Muscle layer of colon (tissue), 2 donors: ENCODE data around the gene AMIGO3.

Experiments
- H3K27ac ChIP-seq: one replicate; pipeline ENCODE4 v1.7.0; 2013; ENCODE audit warnings: low read depth, mild to moderate bottlenecking, low read length, moderate library complexity
- H3K27me3 ChIP-seq, 2 donors: one replicate each; pipeline ENCODE4 v1.7.0; 2013; ENCODE audit warnings: low read length in 2 of 2, mild to moderate bottlenecking in 2 of 2; ENCODE audit not compliant: insufficient read depth in 2 of 2, control insufficient read depth in 1 of 2
- H3K36me3 ChIP-seq: one replicate; pipeline ENCODE4 v1.7.0; 2013; ENCODE audit warnings: mild to moderate bottlenecking, low read length; ENCODE audit not compliant: insufficient read depth
- H3K4me1 ChIP-seq: one replicate; pipeline ENCODE4 v1.7.0; 2013; ENCODE audit warnings: mild to moderate bottlenecking, low read length; ENCODE audit not compliant: insufficient read depth
- H3K4me3 ChIP-seq, 2 donors: one replicate each; pipeline ENCODE4 v1.7.0; 2013; ENCODE audit warnings: low read length in 2 of 2, low read depth in 1 of 2, mild to moderate bottlenecking in 1 of 2, moderate library complexity in 1 of 2
- H3K9ac ChIP-seq: one replicate; pipeline ENCODE4 v1.7.0; 2013; ENCODE audit warnings: low read length
- H3K9me3 ChIP-seq: one replicate; pipeline ENCODE4 v1.7.0; 2013; ENCODE audit warnings: mild to moderate bottlenecking, low read length
- donor health status: abdominal sarcoma.
- donor health status: Adenocarcinoma of cecum.

AMIGO3 gene

DNA sequence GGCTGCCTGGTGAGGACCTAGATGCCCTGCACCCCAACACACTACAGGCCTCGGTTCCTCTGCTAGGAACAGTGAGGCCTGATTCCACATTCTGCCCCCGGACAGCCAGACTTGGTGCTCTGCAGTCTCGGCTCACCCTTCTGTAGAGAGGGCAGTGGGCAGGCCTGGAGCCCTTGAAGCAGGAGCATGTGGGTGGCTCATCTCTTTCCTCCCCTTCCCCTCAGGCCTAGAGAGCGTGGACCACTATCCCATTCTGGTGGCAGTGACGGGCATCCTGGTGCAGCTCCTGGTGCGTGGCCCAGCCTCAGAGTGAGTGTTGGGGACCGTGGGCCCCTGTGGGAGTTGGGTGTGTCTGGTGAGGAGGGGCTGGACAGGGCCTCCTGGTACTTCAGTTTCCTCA is 3.3 kb downstream of the AMIGO3 start:
- peaks cover 9% of the 10 kb centered on the region for H3K4me1 ChIP-seq
- no peak overlapping the region for H3K9ac ChIP-seq
- H3K4me3 ChIP-seq: no peak overlapping the region
- no peaks in the 10 kb centered on the region for H3K27me3 ChIP-seq
- H3K9me3 ChIP-seq: no peaks in the 10 kb centered on the region
- H3K27ac ChIP-seq: no peak overlapping the region
- peaks cover 15% of the 10 kb centered on the region for H3K36me3 ChIP-seq

DNA sequence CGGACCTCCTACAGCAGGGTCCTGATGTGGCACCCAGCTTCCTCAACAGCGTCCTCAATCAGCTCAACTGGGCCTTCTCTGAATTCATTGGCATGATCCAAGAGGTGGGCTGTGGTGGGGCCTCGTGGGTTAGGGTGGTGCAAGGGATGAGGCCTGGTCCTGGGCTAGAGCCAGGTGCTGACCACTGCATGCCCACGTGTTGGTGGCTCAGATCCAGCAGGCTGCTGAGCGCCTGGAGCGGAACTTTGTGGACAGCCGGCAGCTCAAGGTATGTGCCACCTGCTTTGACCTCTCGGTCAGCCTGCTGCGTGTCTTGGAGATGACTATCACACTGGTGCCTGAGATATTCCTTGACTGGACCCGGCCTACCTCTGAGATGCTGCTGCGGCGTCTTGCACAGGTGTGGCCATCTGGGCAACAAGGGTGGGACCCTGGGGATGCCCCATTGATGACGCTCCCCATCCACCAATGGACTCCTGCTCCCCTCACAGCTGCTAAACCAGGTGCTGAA is 3.8 kb downstream of the AMIGO3 start:
- Histone ChIP-seq H3K27ac (no peak overlapping the region), H3K4me3 (no peak overlapping the region), H3K9ac (no peak overlapping the region), H3K27me3 (no peaks in the 10 kb centered on the region), H3K36me3 (peaks cover 11% of the 10 kb centered on the region), H3K4me1 (peaks cover 9% of the 10 kb centered on the region), H3K9me3 (no peaks in the 10 kb centered on the region)

DNA sequence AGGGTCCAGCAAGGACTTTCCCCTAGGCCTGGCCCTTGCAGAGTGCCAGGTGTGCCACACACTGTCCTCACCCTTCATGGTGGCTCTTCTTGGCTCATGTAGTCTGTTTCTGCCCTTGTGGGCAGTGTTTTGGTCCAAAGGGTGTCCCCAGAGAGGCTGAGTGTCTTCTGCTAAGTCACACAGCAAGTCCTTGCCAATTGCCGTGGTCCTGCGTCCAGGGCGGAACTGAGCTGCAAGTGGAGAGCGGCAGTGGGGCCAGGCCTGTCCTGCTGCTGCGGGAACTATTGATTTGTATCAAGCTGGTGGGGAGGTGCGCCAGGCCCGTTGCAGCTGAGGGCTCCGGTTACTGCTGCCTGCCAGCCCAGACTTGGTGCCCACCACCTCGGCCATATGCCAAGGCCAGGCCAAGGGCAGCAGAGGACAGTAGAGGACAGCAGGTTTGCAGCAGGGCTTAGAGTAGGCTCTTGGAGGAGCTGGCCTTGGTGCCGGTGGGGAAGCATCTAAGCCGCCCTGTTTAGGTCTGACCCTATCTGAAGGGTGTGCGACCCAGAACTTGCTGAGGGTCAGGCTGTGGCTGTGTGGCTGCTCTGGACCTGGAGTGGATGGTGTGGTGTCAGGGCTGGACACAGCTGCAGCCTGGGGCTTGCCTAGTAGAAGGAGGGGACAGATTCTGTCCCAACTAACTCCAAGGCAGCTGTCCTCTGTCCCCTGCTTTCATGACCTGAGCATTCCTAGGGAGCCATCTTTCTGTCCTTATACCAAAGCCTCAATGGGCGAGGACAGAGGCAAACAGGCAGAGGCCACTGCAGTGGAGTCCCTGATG is 4.5 kb downstream of the AMIGO3 start:
- Histone ChIP-seq H3K9me3 (no peaks in the 10 kb centered on the region), H3K4me3 (no peak overlapping the region), H3K27ac (no peak overlapping the region), H3K9ac (no peak overlapping the region), H3K4me1 (peaks cover 9% of the 10 kb centered on the region), H3K36me3 (peaks cover 11% of the 10 kb centered on the region), H3K27me3 (no peaks in the 10 kb centered on the region)

DNA sequence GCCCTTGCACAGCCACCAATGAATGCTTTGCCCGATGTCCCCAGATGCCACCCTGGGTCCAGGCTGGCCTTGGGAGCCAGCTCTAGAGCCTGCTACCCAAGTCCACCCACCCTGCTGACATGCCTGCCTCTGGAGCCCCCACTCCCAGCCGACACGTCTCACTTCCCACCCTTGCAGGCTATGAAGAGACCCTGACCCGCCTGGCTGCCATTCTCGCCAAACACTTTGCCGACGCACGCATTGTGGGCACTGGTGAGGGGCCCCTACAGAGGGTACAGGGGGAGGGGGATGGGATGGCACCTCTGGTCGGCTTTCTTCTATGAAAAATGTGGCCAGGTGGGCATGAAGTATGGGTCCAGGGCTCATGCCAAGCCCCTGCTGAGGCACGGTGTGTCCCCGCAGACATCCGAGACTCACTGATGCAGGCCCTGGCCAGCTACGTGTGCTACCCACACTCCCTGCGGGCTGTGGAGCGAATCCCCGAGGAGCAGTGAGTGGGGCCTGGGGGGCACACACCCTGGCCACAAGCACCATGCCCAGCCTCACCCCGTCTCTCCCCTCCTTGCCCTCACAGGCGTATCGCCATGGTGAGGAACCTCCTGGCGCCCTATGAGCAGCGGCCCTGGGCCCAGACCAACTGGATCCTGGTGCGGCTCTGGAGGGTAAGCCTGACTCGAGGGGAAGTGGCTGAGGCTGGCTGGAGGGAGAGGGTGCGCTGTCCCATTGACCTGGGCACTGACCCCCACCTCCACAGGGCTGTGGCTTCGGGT is 6.0 kb downstream of the AMIGO3 start:
- H3K4me1 ChIP-seq: peaks cover 3% of the 10 kb centered on the region
- no peak overlapping the region for H3K4me3 ChIP-seq
- no peaks in the 10 kb centered on the region for H3K9me3 ChIP-seq
- H3K9ac ChIP-seq: no peak overlapping the region
- no peak overlapping the region for H3K27ac ChIP-seq
- no peaks in the 10 kb centered on the region for H3K27me3 ChIP-seq
- peaks cover 11% of the 10 kb centered on the region for H3K36me3 ChIP-seq

DNA sequence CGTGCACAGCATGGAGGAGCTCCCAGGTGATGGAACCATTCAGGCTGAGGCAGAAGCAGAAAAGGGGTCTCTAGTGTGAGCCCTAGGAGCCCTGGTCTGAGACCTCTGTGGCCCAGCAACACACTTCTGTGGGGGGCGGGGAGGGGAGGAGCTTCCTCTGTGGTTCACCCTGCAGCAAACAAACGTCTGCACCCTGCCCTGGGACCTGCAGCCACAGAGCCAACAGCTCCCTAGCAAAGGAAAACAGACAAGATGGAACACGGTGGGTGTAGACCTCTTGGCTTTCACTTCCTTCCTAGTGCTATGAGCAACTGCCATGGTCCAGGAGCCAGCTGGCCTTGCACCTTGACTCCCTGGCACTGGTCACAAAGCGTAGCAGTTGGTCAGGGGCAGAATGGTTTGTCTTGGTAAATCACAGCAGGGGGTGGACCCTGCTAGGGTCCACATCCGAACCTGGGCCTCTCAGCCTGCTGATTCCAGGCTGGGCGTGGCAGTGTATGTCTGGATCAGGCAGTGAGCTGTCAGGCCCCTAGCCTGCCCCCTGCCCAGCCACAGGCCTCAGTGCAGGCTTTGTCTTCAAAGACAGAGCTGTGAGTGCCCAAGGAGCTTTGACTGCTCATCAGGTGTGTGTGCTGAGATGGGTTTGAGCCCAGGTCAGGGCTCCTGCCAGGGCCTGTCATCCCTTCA is 6.7 kb downstream of the AMIGO3 start:
- H3K36me3 ChIP-seq: peaks cover 16% of the 10 kb centered on the region
- no peaks in the 10 kb centered on the region for H3K4me1 ChIP-seq
- no peak overlapping the region for H3K9ac ChIP-seq
- no peak overlapping the region for H3K4me3 ChIP-seq
- no peak overlapping the region for H3K27ac ChIP-seq
- no peaks in the 10 kb centered on the region for H3K27me3 ChIP-seq
- H3K9me3 ChIP-seq: no peaks in the 10 kb centered on the region

DNA sequence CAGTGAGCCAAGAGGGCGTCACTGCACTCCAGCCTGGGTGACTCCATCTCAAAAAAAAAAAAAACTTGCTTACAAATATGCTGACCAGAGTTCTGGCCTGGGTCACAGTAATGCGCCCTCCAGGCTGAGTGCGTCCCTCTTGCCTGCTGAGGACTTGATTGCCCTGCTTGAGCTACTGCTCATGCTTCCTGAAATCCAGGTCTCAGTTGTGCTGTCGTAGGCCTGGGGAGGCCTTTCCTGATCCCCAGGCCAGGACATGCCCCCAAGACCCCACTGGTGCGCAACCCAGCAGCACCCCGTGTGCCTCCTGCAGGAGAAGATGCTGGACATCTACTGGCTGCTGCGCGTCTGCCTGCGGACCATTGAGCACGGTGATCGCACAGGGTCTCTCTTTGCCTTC is 7.3 kb downstream of the AMIGO3 start:
- Histone ChIP-seq H3K4me1 (no peaks in the 10 kb centered on the region), H3K27ac (no peak overlapping the region), H3K9ac (no peak overlapping the region), H3K9me3 (no peaks in the 10 kb centered on the region), H3K4me3 (no peak overlapping the region), H3K27me3 (no peaks in the 10 kb centered on the region), H3K36me3 (peaks cover 16% of the 10 kb centered on the region)

DNA sequence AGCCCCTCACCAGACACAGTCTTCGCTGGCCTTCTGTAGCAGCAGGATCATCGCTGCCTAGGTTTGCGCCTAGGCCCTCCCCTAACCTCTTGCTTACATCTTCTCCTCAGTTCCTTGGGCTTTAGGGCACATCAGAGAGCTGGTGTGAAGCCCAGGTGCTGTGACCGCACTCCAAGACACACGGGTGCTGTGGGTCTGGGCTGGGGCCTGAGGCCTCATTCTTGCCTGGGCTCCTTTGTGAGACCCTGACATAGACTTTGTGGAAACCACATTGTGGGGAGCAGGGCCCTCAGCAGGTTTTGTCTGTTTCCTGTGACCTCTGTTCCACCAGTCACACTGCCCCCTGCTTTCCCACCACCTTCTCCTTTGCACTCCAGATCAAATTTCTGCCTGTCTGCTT is 8.0 kb downstream of the AMIGO3 start:
- H3K9ac ChIP-seq: no peak overlapping the region
- peaks cover 15% of the 10 kb centered on the region for H3K36me3 ChIP-seq
- no peaks in the 10 kb centered on the region for H3K27me3 ChIP-seq
- no peak overlapping the region for H3K4me3 ChIP-seq
- H3K9me3 ChIP-seq: no peaks in the 10 kb centered on the region
- no peak overlapping the region for H3K27ac ChIP-seq
- H3K4me1 ChIP-seq: no peaks in the 10 kb centered on the region

DNA sequence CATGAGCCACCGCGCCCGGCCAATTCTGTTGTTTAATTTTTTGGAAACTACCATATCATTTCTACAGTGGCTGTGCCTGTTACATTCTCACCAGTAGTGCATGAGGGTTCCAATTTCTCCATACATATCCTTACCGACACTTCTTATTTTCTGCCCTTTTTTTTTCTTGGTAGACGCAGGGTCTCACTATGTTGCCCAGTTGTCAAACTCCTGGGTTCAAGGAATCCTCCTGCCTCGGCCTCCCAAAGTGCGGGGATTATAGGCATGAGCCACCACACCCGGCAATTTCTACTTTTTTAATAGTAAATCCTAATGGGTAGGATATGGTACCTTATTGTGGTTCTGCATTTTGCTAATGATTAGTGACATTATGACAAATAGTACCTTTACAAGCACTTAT is 9.6 kb downstream of the AMIGO3 start:
- Histone ChIP-seq H3K9ac (no peak overlapping the region), H3K9me3 (no peaks in the 10 kb centered on the region), H3K4me3 (no peak overlapping the region), H3K36me3 (peaks cover 5% of the 10 kb centered on the region), H3K4me1 (no peaks in the 10 kb centered on the region), H3K27me3 (no peaks in the 10 kb centered on the region), H3K27ac (no peak overlapping the region)

DNA sequence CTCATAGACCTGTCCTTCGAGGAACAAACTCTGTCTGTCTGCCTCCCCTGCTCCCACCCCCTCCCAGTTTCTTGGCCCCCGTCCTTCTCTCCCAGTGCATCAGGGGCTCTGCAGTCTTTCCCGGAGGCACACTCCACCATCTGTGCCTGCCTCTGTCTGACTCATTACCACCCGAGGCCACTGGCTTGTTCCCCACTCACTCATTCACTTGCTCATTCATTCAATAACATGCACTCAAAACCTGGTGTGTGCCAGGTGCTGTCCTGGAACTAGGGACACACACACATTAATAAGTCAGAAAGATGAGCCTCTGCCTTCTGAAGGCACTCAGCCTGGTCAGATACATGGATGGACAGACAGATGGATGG is 12.4 kb downstream of the AMIGO3 start:
- Histone ChIP-seq H3K4me3 (no peak overlapping the region), H3K36me3 (peaks cover 15% of the 10 kb centered on the region)

DNA sequence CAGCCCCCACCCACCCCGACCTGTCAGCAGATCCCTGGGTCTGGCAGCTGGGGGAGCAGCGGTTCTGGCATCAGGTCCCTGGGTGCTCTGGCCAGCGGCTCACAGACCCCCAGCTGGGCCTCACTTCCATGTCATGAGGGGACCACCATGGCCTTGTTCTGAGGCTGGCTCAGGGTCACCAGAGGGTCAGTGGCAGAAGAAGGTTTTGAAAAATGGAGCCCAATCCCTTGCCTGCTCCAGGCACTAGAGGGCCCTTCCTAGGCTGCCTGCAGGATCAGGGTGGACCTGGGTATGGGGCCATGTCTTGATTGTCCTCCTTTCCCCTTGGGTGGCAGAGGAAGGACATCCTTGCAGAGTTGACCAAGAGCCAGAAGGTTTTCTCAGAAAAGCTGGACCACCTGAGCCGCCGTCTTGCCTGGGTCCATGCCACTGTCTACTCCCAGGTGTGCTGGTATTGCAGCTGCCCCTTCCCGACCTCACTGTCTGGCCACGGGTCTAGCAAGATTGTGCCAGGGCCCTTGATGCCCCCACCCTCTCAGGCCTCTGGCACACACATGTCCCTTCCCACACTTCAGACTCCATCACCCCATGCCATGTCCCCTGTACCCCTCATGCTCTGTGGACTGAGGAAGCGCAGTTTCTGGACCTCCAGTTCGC is 12.9 kb downstream of the AMIGO3 start:
- Histone ChIP-seq H3K27ac (no peak overlapping the region), H3K4me1 (no peaks in the 10 kb centered on the region), H3K9me3 (no peaks in the 10 kb centered on the region), H3K36me3 (peaks cover 18% of the 10 kb centered on the region), H3K9ac (no peak overlapping the region), H3K4me3 (no peak overlapping the region), H3K27me3 (no peaks in the 10 kb centered on the region)

More for the DNA sequence above, 12.4 kb downstream of the AMIGO3 start:
- no peak overlapping the region for H3K27ac ChIP-seq
- H3K9ac ChIP-seq: no peak overlapping the region
- H3K4me1 ChIP-seq: no peaks in the 10 kb centered on the region
- no peaks in the 10 kb centered on the region for H3K9me3 ChIP-seq
- no peaks in the 10 kb centered on the region for H3K27me3 ChIP-seq

DNA sequence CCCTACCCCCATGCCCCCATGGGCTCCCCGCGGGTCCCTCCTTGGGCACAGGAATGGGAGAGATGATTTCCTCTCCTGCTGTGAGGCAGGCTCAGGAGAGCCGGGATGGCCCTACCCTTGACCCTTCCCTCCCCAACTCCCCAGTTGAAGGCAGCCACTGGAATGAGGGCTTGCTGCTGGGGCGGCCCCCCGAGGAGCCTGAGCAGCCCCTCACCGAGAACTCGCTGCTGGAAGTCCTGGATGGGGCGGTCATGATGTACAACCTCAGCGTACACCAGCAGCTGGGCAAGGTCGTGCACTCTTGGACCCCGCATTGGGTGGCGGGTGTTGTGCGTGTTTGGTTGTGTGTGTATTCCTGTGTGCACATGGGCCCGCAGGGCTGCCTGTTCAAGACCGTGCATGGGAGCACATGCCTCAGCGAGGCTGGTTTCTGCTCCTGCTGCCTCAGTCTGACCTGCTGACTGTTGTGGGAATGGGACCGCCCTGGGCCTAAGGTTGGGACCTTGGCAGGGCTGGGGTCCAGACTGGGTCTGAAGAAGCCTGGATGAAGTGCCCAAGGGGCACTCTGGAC is 14.0 kb downstream of the AMIGO3 start:
- Histone ChIP-seq H3K36me3 (peaks cover 23% of the 10 kb centered on the region), H3K4me3 (no peak overlapping the region), H3K9ac (no peak overlapping the region), H3K4me1 (no peaks in the 10 kb centered on the region), H3K27ac (no peak overlapping the region), H3K9me3 (no peaks in the 10 kb centered on the region), H3K27me3 (no peaks in the 10 kb centered on the region)
